Central memory CD4-positive, alpha-beta T cell (primary cell): ENCODE results near the gene MRPL18.
A peak's percentile ranks its signal among the peaks of the same experiment; 100 is the strongest.
"Not testable (repeated sequence)": the region's sequence is repeated elsewhere in the genome, so short reads cannot be mapped to it uniquely, and the experiment has no call there.

Source experiments
- DNase-seq: peaks from one replicate; pipeline ENCODE4 v3.0.0; 2022
- total RNA-seq, 3 experiments: gene quantifications; one replicate each; lab custom pipeline; 2026; lab: John Stamatoyannopoulos, UW

The MRPL18 gene
- 29.1 to 68.8 (median 36.6) reads per million in 3 experiments for total RNA-seq

GRCh38 chr6:159790149-159790955 lies at the start of gene MRPL18:
Gene MRPL18, plus strand, starts transcription at chr6:159790467. Its CDS starts 121 bp downstream, at chr6:159790588.
- peak; percentile 86 for DNase-seq

DNA sequence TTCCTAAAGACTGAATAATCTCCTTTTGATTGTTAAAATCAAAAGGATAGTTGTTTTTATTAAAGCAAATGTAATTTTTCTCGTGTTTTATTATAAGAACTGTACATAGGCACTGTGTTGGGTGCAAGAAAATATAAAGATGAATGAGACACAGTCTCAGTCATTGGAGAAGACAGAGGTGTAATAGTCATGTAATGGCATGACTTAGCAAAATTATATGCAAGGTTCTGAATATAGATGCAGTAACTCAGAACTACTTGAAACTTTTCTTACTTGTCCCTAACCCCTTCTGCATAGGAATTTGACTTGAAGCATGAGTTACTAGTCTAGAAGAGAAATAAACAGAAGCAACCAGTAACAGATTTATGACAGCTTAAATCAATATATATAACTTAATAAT lies 48.1 kb upstream of the MRPL18 start:
- no peak for DNase-seq

- no peak for DNase-seq
Observed at GRCh38 chr6:159745081-159745480, 45.2 kb upstream of the MRPL18 start.

DNA sequence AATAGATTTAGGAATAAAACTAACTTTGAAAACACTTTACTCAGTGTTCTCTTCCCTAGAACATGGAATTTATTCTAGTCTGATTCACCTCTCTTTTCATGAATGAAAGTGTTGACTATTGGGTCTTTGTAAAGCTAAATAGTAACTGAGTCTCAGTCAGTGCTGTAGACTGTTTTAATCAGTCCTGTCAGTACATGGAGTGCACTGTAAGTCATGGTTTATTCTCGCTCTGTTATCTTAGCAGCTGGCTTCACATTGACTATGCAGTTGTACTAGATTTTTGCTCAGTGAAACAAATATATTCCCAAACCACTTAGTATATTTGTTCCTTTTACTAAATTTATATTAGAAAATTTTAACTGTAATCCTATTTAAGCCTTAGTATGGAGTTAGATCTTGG lies 43.5 kb upstream of the MRPL18 start:
- DNase-seq: no peak

DNA sequence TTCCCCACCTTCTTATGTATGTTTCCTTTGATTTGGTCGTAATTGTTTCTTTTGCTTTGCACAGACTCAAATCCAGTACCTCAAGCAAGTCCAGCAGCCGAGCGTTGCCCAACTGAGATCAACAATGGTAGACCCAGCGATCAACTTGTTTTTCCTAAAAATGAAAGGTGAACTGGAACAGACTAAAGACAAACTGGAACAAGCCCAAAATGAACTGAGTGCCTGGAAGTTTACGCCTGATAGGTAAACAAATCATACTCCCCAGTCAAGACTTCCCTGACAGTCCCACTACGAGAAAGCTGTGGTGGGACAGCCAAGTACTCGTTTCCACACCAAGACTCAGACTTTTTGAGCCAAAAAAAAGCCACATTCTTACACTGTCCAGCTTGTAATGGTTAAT lies 42.1 kb upstream of the MRPL18 start:
- DNase-seq: not testable (repeated sequence)

DNA sequence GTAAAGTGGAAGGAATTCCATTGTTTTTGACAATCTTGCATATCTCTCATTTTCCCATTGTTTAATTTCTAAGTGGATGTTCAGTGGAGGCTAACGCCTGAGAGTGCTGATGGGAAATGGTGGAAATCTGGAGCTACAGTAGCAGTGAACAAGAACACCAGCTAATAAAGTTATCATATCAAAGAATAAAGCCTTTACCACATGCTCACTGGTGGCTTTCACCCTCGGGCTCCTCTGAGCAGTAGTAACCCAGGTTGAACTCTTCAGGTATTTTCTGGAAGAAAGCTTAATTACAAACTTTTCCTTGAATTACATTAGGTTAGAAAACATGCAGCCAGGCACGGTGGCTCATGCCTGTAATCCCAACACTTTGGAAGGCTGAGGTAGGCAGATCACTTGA lies 38.8 kb upstream of the MRPL18 start:
- no peak for DNase-seq

GRCh38 chr6:159753081-159753872 lies 37.0 kb upstream of the MRPL18 start:
- DNase-seq: no peak

- DNase-seq: no peak
Observed at GRCh38 chr6:159754401-159754800, 35.9 kb upstream of the MRPL18 start.

DNA sequence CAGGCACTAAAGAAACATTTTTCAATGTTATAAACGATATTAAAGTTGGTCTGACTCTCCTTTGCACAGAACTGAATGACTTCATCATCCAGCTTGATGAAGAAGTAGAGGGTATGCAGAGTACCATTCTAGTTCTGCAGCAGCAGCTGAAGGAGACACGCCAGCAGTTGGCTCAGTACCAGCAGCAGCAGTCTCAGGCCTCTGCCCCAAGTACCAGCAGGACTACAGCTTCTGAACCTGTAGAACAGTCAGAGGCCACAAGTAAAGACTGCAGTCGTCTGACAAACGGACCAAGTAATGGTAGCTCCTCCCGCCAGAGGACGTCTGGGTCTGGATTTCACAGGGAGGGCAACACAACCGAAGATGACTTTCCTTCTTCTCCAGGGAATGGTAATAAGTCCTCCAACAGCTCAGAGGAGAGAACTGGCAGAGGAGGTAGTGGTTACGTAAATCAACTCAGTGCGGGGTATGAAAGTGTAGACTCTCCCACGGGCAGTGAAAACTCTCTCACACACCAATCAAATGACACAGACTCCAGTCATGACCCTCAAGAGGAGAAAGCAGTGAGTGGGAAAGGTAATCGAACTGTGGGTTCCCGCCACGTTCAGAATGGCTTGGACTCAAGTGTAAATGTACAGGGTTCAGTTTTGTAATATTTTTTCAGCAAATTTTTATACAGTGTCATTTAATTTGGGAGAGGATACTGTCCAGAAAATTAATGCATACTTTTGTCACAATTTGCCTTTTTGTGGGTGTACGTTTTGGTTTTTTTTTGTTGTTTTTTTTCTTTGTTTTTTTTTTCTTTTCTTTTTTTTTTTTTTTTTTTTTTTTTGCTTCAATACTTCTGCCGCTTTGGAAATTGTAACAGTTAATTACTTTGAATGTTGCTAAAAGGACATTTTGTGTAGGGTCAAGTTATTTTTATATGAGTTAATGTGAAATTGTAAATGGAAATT lies 35.0 kb upstream of the MRPL18 start:
- no peak for DNase-seq

GRCh38 chr6:159756508-159756907 lies 33.8 kb upstream of the MRPL18 start:
- no peak for DNase-seq

GRCh38 chr6:159758031-159759001 lies 32.0 kb upstream of the MRPL18 start:
- no peak for DNase-seq

- DNase-seq: no peak
Observed at GRCh38 chr6:159759645-159760044, 30.6 kb upstream of the MRPL18 start.

DNA sequence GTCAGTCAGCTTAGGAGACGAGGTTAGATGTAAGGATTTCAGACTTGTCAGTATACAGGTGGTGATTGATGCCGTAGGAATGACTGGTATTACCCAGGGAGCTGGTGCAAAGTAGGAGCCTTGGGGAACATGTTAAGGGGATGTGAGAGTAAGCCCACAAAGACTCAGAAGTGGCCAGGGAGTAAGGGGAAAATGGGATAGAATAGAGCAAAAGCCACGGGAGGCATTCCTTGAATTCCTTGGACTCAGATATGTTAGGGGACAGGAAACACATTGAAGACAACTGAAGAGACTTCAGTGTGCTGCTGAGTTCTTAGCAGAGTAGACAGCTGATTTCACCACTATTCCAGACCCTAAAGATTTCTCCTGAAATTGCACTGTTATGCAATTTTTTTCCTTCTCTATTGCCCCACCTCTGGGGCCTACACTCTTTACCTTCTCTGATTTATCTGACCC lies 29.6 kb upstream of the MRPL18 start:
- no peak for DNase-seq

- no peak for DNase-seq
Observed at GRCh38 chr6:159761129-159761872, 29.0 kb upstream of the MRPL18 start.

DNA sequence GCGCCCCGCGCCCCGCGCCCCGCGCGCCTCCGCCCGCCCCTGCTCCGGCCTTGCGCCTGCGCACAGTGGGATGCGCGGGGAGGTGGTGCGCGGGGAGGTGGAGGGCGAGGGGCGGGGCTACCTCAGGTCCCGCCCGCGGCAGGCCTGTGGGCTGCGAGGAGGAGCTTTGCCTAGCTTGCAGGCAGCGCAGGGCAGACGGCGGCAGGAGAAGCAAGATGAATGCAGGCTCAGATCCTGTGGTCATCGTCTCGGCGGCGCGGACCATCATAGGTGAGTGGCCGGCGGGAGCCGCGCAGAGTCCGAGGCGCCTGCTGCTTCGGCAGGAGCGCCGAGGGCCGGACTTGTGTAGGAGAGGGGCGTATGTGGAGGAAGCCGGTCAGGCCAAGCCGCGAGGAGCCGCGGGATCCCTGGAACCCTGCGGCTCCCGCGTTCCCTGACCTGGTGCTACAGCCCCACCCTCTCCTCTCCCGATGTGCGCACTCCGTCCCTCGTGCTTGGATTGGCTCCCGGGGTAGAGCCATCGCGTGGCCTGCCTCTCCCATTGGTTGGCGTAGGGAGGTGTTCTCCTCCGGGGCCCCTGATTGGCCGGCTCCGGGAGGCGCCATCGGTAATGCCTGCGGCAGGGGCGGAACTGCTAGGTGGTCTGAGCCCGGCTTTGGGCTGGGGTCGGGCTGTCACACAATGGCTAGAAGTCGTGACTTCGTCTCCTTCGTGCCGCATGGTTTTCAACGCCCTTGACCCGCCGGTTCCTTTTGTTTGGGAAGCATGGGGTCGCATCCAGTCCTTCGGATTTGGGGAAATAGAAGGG lies 28.2 kb upstream of the MRPL18 start, which contains the start of gene ACAT2:
ACAT2 (plus strand) TSS at position 173 of the 808 bp plus-strand sequence; CDS start at position 216, 43 bp downstream.
- DNase-seq: peak; percentile 92

- peak; percentile 36 for DNase-seq
Observed at GRCh38 chr6:159762681-159763293, 27.5 kb upstream of the MRPL18 start.

GRCh38 chr6:159766906-159767305 lies 23.4 kb upstream of the MRPL18 start:
- no peak for DNase-seq

GRCh38 chr6:159769470-159769869 lies 20.8 kb upstream of the MRPL18 start:
- DNase-seq: no peak

- no peak for DNase-seq
Observed at GRCh38 chr6:159772196-159772595, 18.1 kb upstream of the MRPL18 start.
